Frontal cortex (tissue), 4 donors: ENCODE measurements around the gene SOX13. TPM values are rescaled to one million over a fixed set of nuclear protein-coding genes. Genes with fewer than 3 reads are reported as not detected.
"Not testable (repeated sequence)": the region's sequence is repeated elsewhere in the genome, so short reads cannot be mapped to it uniquely, and the experiment has no call there.

Experiments used
- DNase-seq, 2 donors: peaks; one replicate each; pipeline ENCODE4 v3.0.0; 2012; ENCODE audit warnings: low spot score in 2 of 2
- FAIRE-seq: peaks from 2 replicates; lab custom pipeline; 2012; peaks lifted over from hg19 to GRCh38; lab: Jason Lieb, UNC
- total RNA-seq: library from RNA; depleted of rRNA; stranded (reverse); fragments of >200 nt; gene quantifications from one replicate; pipeline ENCODE4 v1.2.3, GENCODE V29; 2014
- donor health status: control.
- donor health status: control.
- donor health status: control.

The SOX13 gene
- total RNA-seq, 1 donor from 2014 or later: 1.6 TPM

DNA sequence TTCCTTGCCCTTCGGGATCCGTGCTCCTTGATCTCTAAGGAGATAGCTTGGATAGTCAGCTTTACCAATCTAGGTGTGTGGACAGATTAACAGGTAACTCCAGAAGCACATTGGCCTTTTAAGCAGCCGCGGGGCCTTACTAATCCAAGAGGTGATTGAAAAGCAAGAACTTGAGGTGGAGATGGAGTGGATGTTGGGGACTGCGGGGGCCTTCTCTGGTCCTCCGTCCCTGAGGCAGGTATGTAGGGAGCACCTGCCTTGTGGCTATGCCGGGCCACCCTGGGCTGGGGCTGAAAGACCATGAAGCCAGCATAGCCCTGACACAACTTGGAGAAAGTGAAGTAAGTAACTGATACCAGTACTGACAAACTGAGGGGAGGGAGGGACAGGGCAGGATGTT, 10.6 kb downstream of the SOX13 start:
- DNase-seq (no peak), FAIRE-seq (no peak)

DNA sequence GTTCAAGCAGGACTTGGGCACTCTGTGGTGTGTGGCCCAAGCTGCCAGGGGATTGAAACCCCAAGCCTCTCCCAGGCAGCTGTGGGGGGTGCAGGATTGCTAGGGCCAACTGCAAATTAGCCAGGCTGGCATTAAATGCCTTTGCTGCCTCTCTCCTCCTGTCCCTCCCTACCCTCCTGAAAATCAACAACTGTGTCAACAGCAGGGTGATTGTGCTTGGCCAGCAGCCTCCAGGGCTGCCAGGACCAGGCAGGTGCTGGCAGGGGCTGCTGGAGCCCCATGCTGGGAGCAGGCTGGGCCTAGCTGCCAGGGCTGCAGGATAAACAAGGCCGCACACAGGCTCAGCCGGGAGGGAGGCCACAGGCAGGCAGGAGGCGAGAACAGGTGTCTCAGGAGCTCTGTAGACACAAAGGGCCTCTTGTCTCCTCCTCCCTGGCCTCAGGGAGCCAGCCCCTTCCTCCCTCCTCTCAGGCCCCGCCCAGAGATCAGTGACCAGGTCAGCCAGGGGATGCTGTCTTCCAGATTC, 11.4 kb downstream of the SOX13 start:
- FAIRE-seq: no peak
- DNase-seq: no peak

DNA sequence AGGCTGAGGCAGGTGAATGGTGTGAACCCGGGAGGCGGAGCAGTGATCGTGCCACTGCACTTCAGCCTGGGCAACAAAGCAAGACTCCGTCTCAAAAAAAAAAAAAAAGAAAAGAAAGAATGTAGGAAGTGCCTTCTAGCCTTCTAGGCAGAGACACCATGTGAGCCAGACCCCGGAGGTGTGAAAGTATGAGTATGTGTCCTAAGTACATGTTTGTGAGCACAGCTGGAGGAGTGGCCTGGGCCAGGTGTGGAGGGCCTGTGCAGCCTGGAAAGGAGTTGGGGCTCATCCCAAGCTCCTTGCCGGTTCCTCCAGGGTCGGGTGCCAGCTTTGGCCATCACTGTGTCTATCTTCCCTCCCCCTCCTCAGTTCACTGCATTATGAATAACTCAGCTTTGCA, 13.0 kb downstream of the SOX13 start:
- no peak for FAIRE-seq
- DNase-seq: no peak

DNA sequence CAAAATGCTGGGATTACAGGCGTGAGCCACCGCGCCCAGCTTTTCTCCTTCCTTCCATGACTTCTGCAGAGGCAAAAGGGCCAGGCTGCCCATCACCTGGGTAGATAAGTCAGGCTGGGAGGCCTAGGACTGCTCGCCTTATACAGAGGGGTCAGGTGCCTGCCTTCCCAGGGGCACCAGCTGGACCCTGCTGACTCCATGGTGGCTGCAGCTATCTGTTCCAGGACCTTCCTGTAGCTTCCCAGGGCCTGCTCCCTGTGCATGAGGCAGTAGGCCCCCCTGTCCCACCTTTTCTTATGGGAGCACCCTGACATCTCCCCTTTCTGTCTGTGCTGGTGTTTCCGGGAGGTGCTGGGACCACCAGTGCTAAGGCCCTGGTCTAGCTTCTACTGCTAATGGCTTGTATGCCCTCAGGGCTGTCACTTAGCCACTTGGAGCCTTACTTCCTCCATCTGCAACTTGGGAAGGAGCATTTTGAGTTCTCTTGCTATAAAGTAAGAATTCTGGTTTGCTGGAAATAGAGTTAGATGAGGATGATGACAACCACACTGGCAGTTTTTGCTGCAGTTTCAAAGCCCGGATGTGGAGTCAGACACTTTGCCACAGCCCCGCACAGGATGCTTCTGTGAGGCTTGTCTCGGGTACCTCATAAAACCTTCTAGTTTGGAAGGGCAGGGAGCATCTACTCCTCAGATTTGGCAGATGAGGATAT, 14.4 kb downstream of the SOX13 start:
- no peak for DNase-seq
- FAIRE-seq: no peak

- FAIRE-seq: no peak
These were observed 15.1 kb downstream of the SOX13 start for GRCh38 chr1:204087893-204088528.

GRCh38 chr1:204088596-204088995, 15.7 kb downstream of the SOX13 start:
- no peak for FAIRE-seq

More at GRCh38 chr1:204087893-204088528, 15.1 kb downstream of the SOX13 start:
- DNase-seq: no peak

DNA sequence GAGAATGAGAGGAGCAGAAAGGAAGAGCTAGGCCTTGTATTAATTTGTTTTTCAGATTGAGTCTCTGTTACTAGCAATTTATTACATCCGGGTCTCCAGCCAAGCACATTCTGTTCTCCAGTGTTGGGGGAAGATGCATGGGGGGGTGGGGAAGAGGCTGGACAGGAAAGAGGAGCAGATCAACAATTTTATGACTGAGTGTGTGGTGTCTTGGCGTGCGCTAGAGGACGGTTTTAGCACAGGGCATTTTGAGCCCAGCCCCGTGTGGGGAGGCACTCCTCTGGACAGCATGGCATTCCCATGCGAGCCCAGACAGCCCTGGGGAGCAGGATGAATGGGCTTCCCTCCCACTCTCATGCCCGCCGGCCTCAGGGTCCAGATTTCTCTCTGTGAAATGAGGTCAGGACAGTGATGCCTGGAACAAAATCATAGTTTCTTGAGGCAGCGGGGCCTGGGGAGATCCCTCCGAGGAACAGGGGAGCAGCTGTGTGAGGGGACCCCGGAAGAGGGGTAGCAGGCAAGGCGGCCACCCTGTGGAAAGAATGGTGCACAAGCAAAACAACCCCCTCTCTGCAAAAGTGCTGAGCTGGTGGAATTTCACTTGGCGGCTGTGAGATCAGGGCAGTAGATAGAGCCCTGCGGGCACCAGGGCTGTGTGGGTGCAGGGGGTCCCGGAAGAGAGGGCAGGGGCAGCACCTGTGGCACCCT, 16.3 kb downstream of the SOX13 start:
- no peak for FAIRE-seq
- DNase-seq: no peak

More at GRCh38 chr1:204088596-204088995, 15.7 kb downstream of the SOX13 start:
- no peak for DNase-seq

DNA sequence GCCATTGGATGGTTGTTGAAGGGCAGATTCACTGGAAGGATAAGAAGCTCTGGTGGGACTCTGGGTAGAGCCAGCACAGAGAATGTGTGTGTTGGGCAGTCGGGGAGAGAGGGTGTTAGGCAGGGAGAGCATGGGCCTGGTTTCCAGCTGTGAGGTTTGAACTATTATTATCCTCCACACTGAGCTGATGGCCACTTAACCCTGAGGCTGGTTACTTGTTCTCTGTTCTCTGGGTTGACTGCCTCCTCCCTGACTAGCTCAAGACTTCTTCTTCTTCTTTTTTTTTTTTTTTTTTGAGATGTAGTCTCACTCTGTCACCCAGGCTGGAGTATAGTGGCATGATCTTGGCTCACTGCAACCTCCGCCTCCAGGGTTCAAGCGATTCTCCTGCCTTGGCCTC, 17.2 kb downstream of the SOX13 start:
- FAIRE-seq, DNase-seq: not testable (repeated sequence)

DNA sequence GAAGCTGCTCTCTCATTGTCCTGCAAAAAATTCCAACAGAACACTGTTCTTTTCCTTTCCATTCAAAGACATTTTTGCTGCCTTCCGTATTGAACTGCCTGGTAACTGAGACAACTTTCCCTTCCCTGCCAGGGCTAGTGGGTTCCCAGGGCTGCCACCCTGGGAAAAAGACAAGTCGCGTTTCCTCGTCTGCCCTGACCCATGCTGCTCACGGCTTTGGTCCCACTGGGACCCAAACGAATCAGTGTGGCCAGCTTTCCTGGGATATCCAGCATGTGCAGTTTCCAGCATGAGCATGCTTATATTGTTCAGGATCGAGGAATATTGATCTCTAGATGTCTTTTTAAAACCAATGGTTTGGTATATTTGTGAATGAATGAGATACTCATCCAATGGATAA, 18.2 kb downstream of the SOX13 start:
- no peak for FAIRE-seq
- DNase-seq: no peak

DNA sequence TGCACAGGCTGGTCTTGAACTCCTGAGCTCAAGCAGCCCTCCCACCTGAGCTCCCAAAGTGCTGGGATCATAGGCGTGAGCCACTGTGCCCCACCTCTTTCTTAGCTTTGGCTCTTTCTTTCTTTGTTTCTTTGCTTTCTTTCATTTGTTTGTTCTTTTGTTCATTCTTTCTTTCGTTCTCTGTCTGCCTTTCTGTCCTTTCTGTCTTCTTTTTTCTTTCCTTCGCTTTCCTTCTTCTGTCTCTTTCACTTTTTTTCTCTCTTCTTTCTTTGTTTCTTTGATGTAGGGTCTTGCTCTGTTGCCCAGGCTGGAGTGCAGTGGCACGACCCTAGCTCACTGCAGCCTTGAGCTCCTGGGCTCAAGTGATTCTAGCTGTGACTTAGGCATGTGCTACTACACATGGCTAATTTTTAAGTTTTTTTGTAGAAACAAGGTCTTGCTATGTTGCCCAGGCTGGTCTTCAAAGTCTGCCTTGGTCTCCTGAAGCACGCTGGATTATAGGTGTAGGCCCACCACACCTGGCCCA, 18.9 kb downstream of the SOX13 start:
- FAIRE-seq: no peak
- no peak for DNase-seq

GRCh38 chr1:204092632-204093420, 19.9 kb downstream of the SOX13 start:
- FAIRE-seq: no peak

DNA sequence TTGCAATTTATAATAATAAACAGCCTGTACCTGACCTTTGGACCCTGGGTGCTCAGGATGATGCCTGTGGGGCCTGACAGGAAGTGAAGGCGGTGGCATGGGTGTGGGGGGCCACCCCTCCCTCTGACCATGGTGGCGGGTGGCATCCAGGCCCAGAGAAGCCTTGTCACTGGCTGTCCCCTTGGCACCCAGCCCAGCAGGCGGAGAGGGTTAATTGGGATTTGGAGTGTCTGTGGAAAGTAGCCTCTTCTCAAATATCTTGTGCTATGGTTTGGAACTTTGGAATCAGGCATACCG, 20.5 kb downstream of the SOX13 start:
- FAIRE-seq: no peak

More at GRCh38 chr1:204092632-204093420, 19.9 kb downstream of the SOX13 start:
- no peak for DNase-seq

DNA sequence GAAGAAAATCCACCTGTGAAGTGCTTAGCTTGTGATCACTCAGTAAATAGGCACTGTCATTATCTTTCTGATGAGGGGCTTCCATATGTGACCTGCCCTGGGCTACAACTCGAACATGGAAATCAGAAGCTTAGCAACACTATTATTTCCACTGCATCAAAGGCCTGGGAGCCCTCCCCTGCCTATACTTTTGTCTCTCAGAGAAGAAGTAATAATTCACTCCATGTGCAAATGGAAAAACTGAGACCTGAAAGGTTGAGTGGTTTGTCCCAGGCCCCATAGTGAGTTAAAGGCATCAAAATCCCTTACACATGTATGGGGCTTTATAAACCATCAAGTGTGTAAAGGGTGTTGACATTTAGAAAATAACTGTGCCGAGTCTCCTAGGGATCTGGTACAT, 20.9 kb downstream of the SOX13 start:
- FAIRE-seq (no peak), DNase-seq (no peak)

More for the DNA sequence above, 20.5 kb downstream of the SOX13 start:
- no peak for DNase-seq

GRCh38 chr1:204094313-204094729, 21.4 kb downstream of the SOX13 start:
- DNase-seq: no peak
- no peak for FAIRE-seq

DNA sequence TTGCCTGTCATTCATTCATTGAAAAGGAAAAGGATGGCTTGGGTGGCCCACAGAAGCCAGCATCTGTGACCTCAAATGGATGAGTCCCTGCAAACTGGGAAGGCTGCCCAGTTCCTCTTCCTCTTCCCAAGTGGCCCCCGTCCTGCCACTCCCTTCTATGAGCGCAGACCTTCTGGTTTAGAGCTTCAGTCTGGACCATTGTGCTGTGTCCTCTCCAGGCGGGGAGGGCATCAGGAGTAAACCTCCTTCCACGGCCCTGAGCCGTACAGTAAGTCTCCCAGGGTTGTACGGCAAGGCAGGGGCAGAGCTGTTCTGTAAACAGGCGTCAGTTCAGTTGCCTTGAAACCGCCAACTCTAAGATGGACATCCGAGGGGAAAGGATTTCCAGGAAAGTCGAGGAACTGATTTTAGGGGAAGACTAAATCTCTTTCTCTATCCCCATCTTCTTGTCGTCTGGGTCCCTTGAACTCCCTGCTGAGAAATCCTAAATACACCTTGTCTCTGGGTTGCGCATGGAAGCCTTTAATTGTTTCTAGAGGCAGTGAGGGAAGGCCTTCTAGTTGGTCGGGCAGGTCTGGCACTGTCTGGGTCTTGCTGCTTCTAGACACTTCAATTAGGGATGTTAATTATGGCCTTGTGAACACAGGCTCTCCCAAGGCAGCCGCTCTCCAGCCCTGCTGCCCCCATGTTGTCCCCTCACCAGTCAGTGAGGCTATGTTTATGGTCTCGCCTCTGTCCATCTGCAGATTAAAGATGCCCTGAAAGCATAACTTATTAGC, 22.1 kb downstream of the SOX13 start:
- FAIRE-seq: no peak
- no peak for DNase-seq

GRCh38 chr1:204096931-204097330, 24.0 kb downstream of the SOX13 start:
- FAIRE-seq: no peak
- no peak for DNase-seq

GRCh38 chr1:204098683-204099082, 25.8 kb downstream of the SOX13 start:
- DNase-seq (no peak), FAIRE-seq (no peak)

- not testable (repeated sequence) for DNase-seq, FAIRE-seq
These were observed 26.8 kb downstream of the SOX13 start for GRCh38 chr1:204099754-204100153.

GRCh38 chr1:204102029-204102611, 29.2 kb downstream of the SOX13 start:
- FAIRE-seq (no peak), DNase-seq (no peak)
